IPS DF 6.9 (cell line): ENCODE data around the gene DNAH1.

Experiments
- DNase-seq: peaks from one replicate; pipeline ENCODE4 v3.0.0-alpha.2; 2013; ENCODE audit warnings: low read depth, low spot score
- H3K27ac ChIP-seq: one replicate; pipeline ENCODE4 v1.5.1; 2013; ENCODE audit warnings: low read length, control low read depth
- H3K27me3 ChIP-seq: 2 replicates; pipeline ENCODE4 v1.6.1; 2013; ENCODE audit warnings: mild to moderate bottlenecking, low read length; ENCODE audit not compliant: control insufficient read depth, insufficient read depth
- H3K36me3 ChIP-seq: 2 replicates; pipeline ENCODE4 v1.6.1; 2013; ENCODE audit warnings: low read length; ENCODE audit not compliant: control insufficient read depth, insufficient read depth
- H3K4me1 ChIP-seq: 2 replicates; pipeline ENCODE4 v1.6.1; 2013; ENCODE audit warnings: low read length; ENCODE audit not compliant: control insufficient read depth, insufficient read depth
- H3K4me3 ChIP-seq: 2 replicates; pipeline ENCODE4 v1.5.1; 2013; ENCODE audit warnings: mild to moderate bottlenecking, low read length
- H3K9me3 ChIP-seq: 2 replicates; pipeline ENCODE4 v1.6.1; 2013; ENCODE audit warnings: low read length, inconsistent platforms; ENCODE audit not compliant: control insufficient read depth, insufficient read depth
- WGBS: extraction: QIAGEN DNeasy Blood & Tissue Kit; methylation state at CpG from one replicate; pipeline ENCODE4 v1.1.7; 2013; ENCODE audit warnings: mixed read lengths, missing lambda C conversion rate; ENCODE audit not compliant: insufficient read length, insufficient coverage; 5-methylcytosine and 5-hydroxymethylcytosine counted together

Gene DNAH1

DNA sequence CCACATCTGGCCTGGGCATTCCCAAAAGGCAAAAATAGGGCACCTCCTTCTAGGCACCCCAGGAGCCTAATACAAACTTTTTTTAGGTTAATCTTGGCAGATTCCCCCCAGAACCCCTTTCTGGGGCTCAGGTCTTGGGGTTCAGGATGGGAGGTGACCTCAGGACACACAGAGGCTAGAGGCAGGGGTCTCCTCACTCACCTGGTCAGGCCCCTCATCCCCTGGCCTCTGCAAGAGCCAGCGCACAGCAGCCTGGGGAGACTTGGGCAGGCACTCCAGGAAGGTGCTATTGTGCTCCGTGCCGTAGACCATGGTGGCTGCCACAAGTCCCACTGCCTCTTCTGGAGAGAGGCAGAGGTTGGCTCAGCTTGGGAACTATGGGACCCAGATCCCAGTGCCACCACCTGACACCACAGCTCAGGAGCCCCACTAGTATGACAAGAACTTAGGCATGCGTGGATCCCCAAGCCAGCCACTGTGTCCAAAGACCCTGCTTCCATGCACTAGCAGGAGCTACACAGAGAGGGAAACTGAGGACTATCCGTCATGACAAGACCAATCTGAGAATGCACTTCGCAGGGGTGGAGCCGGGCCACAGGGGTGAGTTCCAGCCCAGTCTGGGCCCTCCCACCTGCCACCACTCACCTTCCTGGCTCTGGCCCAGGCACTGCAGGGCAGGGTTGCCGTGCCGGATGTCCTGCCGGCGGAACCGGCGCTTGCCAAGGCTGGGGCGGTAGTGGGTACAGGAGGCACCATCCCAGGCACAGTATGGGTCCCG, 121.4 kb downstream of the DNAH1 start:
- Histone ChIP-seq H3K36me3 (no peaks in the 10 kb centered on the region), H3K4me3 (no peak overlapping the region), H3K27me3 (no peaks in the 10 kb centered on the region), H3K9me3 (no peaks in the 10 kb centered on the region), H3K27ac (no peak overlapping the region), H3K4me1 (no peaks in the 10 kb centered on the region)
- no CpG with 5 or more reads among the region's 15 CpGs for WGBS
- DNase-seq = no peak

DNA sequence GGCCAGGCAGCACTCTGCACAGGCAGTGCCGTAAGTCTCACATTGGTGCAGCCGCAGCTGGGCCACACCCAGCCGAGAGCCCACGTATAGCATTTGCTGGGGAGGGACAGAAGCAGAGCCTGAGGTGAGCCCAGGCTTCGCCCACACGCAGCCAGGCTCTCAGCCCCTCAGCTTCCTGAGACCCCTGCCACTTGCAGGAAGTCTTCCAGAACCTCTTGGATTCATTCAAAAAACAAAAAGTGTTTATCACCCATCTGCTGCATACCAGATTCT, 121.9 kb downstream of the DNAH1 start:
- no peaks in the 10 kb centered on the region for H3K27me3 ChIP-seq
- no peaks in the 10 kb centered on the region for H3K9me3 ChIP-seq
- no peak overlapping the region for H3K27ac ChIP-seq
- DNase-seq = no peak
- WGBS = no CpG with 5 or more reads among the region's 6 CpGs
- H3K4me3 ChIP-seq = no peak overlapping the region
- H3K4me1 ChIP-seq = no peaks in the 10 kb centered on the region
- no peaks in the 10 kb centered on the region for H3K36me3 ChIP-seq

DNA sequence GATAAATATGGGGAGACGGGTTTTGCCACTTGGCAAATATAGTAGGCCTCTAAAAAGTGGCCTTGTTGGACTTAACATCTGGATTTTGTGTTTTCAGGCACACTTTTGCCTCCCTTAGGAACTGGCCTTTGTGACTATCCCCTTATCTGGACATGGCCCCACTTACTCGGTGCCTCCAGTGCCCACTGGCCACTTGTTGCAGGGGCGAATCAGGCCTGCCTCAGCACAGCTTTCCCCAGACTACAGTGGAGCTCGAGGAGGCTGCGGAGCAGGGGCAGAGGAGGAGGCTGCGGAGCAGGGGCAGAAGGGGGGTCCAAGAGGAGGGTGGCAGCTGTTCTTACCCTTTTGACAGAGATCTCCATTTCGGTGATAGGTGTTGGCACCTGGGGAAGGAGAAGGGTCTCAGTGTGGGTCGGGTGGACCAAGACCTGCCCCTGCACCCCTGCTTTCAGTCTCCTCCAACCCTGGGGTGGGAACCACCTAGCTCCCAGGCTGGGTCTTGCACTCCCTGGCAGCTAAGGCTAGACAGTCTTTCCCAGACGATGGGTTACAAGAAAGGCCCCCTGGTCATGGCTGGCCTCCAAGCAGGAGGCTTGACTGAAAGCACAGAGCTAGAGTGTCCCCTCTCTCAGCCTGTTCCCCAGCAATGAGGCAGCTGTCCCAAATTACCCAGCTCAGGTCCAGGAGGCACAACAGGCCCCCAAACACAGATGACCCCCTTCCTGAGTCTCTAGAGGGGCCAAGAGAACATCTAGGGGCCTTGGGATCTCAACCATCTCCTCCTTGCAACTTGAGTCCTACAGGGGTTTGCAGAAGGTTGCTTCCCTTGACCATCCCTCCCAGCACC, 122.7 kb downstream of the DNAH1 start:
- H3K27me3 ChIP-seq = no peaks in the 10 kb centered on the region
- no peak for DNase-seq
- H3K4me3 ChIP-seq = no peak overlapping the region
- no peaks in the 10 kb centered on the region for H3K36me3 ChIP-seq
- no peak overlapping the region for H3K27ac ChIP-seq
- no peaks in the 10 kb centered on the region for H3K9me3 ChIP-seq
- WGBS = no CpG with 5 or more reads among the region's 9 CpGs
- no peaks in the 10 kb centered on the region for H3K4me1 ChIP-seq

DNA sequence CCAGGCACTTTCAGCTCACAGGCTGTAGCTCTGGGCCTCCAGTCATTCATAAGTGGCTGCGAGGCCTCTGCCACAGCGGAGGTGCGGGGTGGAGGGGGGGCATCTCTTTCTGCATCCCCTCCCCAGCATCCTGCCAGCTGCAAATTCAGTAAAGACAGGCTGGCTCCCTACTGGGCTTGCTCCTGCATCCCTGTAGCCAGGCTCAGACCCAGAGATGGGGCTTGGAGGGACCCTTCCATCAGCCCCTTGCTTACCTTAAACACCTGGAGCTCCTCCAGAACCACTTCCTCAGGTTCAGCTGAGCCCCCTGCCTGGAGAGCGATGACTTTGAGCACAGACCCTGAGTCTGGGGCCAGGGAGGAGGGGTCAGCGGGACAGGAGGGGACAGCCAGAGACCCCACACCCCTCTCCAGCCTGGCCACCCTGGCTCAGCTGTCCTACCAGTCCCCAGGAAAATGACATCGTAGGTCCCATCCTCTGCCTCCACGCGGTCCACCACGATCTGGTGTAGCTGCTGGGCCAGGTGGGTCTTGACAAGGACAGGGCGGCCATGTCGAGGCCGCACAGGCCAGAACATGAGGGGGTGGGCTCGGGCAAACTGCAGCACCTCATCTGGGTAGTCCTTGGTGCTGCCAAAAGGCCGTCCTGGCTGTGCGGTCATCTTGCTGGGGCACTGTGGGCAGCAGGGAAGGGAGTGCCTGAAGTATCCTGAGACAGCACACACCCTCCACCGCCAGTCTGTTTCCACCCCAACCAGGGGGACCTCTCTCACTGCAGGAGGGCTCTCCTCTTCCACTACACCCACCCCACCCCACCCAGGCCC, 123.5 kb downstream of the DNAH1 start:
- DNase-seq = no peak
- no CpG with 5 or more reads among the region's 16 CpGs for WGBS
- Histone ChIP-seq H3K27ac (no peak overlapping the region), H3K27me3 (no peaks in the 10 kb centered on the region), H3K9me3 (no peaks in the 10 kb centered on the region), H3K4me3 (no peak overlapping the region), H3K4me1 (peaks cover 2% of the 10 kb centered on the region), H3K36me3 (no peaks in the 10 kb centered on the region)

DNA sequence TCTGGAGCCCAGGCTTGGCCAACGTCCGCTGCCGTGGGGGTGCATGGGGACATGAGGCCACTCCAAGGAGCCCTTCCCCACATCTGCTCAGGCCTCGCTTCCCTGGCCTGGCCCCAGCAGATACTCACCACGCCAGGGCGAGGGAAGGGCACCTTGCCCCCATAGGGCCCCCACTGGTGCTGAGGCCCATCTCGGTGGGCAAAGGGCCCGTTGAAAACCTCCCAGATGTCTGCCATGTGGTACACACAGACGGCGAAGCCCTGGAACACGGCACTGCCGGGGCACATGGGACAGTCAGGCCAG, 124.1 kb downstream of the DNAH1 start:
- Histone ChIP-seq H3K4me3 (no peak overlapping the region), H3K27ac (no peak overlapping the region), H3K9me3 (no peaks in the 10 kb centered on the region), H3K4me1 (peaks cover 4% of the 10 kb centered on the region), H3K27me3 (no peaks in the 10 kb centered on the region), H3K36me3 (no peaks in the 10 kb centered on the region)
- no peak for DNase-seq
- WGBS = no CpG with 5 or more reads among the region's 12 CpGs

DNA sequence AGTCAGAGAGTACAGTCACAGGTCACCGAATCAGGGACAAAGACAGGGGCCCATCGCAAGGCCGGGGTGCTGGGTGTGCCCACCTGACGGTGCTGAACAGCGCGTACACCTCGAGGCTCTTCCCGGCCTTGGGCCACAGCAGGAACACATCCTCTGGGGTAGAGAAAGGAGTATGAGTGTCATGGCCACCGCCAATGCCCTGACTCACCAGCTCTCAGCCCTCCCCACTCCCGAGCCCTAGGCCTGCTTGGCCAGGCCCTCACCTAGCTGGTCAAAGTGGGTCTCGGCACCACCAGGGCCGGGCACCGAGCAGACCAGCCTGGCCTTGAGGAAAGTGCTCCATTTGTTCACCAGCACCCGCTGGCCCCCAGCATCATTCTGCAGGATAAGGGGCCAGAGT, 124.6 kb downstream of the DNAH1 start:
- Histone ChIP-seq H3K27me3 (no peaks in the 10 kb centered on the region), H3K27ac (no peak overlapping the region), H3K4me3 (no peak overlapping the region), H3K36me3 (no peaks in the 10 kb centered on the region), H3K4me1 (peaks cover 4% of the 10 kb centered on the region), H3K9me3 (no peaks in the 10 kb centered on the region)
- WGBS = no CpG with 5 or more reads among the region's 14 CpGs
- no peak for DNase-seq

DNA sequence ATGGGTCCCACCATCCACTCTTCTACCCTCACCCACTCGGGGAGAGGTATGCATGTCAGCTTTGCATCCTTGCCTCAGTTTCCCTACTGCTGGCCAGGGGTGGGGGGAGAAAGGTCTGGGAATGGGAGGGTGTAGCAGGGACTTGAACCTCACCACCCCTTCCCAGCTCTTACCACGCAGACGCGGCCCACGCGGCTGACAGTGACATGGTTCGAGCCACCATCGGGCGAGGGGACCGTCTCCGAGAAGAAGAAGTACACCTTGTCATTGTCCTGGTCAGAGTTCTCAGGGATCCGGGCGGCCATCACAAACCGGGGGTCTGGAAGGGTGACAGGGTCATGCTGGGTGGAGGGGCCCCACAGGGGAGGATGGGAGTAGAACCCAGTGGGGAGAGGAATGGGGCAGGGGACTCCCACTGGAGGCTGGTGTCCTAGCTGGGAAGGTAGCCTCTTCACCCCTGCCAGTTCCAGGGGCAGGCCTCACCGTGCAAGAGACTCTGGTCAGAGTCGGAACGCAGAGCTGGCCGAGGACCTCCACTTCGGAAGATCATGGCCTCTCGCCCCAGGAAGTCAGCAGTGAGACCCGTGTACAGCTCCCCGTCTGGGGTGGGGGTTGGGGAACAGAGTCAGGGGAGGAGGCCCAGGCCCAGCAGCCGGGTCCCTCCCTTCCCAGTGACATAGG, 125.1 kb downstream of the DNAH1 start:
- Histone ChIP-seq H3K9me3 (no peaks in the 10 kb centered on the region), H3K36me3 (no peaks in the 10 kb centered on the region), H3K27ac (no peak overlapping the region), H3K27me3 (no peaks in the 10 kb centered on the region), H3K4me3 (no peak overlapping the region), H3K4me1 (peaks cover 4% of the 10 kb centered on the region)
- no peak for DNase-seq
- no CpG with 5 or more reads among the region's 23 CpGs for WGBS

DNA sequence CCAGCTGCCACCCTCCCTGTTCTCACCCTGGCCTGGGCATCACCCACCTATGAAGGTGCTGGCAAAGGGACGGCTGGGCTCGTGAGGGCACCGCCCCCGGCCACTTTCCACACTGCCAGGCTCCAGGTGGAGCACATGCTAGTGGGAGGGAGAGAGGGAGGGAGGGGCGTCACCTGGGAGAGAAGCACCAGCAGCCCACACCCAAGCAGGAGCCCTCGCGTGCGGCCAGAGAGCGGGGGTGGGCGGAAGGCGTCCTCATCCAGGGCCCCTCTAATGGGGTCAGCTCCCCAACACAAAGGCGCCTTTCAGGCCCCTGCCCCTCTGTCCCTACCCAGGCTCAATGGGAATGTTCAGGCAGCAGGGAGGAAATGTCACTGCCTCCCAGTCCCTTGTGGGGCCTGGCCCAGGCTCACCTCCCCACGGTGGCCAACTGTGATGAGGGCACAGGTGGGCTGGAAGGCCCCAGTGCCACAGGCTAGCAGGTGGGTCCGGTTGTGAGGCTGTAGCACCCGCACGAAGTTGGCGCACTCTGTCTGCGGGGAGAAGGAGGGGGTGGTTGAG, 125.7 kb downstream of the DNAH1 start:
- no peak for DNase-seq
- Histone ChIP-seq H3K27ac (no peak overlapping the region), H3K9me3 (no peaks in the 10 kb centered on the region), H3K4me3 (no peak overlapping the region), H3K4me1 (peaks cover 4% of the 10 kb centered on the region), H3K27me3 (no peaks in the 10 kb centered on the region), H3K36me3 (no peaks in the 10 kb centered on the region)
- no CpG with 5 or more reads among the region's 18 CpGs for WGBS

DNA sequence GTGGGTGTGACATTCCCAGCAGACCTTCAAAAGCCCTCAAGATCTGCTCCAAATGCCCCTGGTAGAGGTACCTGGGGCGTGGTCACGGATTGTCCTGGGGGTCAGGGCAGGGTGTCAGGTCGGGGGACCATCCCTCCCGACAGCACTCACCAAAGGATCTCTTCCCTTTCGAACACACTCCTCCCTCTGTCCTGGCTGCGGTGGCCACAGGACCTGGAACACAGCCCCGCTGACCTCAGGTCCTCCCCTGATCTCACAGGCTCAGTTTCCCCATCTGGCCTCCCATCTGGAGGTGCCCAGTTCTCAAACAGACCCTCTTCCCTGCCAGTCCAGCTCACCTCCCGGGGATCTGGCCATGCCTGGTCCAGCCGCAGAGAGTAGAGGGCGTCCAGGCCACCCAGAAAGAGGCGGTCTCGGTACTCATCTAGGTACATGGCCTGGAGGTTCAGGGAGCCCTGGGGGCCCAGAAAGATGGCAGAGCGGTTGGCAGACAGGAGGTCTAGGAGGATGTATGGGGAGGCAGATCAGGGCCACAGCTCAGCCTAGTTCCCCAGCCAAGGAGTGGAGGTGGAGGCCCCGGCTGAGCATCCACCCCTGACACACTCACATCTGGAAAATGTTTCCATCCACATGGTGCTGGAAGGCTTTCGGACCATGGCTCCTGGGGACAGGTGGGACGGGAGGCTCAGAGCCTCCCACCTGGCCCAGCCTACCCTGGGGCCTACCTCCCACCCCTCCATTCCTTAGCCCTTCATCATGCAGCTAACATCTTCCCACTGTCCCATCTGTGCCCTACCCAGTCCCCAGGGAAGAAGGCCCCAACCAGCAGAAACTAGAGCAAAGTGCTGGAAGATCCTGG, 126.5 kb downstream of the DNAH1 start:
- DNase-seq = no peak
- Histone ChIP-seq H3K36me3 (no peaks in the 10 kb centered on the region), H3K9me3 (no peaks in the 10 kb centered on the region), H3K27ac (no peak overlapping the region), H3K4me1 (peaks cover 4% of the 10 kb centered on the region), H3K27me3 (no peaks in the 10 kb centered on the region), H3K4me3 (no peak overlapping the region)
- no CpG with 5 or more reads among the region's 16 CpGs for WGBS
